HK-2 (cell line): Measurements from ENCODE around the gene LRP2.
"Not testable (repeated sequence)": the region's sequence is repeated elsewhere in the genome, so short reads cannot be mapped to it uniquely, and the experiment has no call there.

Experiments
- DNase-seq: peaks from one replicate; pipeline ENCODE4 v3.0.0-alpha.2; 2018; ENCODE audit not compliant: unreplicated experiment

The LRP2 gene

GRCh38 chr2:169348321-169349024 is 13.9 kb downstream of the LRP2 start:
- DNase-seq: no peak

- DNase-seq: no peak
These were observed 16.6 kb downstream of the LRP2 start for GRCh38 chr2:169345486-169346437.

DNA sequence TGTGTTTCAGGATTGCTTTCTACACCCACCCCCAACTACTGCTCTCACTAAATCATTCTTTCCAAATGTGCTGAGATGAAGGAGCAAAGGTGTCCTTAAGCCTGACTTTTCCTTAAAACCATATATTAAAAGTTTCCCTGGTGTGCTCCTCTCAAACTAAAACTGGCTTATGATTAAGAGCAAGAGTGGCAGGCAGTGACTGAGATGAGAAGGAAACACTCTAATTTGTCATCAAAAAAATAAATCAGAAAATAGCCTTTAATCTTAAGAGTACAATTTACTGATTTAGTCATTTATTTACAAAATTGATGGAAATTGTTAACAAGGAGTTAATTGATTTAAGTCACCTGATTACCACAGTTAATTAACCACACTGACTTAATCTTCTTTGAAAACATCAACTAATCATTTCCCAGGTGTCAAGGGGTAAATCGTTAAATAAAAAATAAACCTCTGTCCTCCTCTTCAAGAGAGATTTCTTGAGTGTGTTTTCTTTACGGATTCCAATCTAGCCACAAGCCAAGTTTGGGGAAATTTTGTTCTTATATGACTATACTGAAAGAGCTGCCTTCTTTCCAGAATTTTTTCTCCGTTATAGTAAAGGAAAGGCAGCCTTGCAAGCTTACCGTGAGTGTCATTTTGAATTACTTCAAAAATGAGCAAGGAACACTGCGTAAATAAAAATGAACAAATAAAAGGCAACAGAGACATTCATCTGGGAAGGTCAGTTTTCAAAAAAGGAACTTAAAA is 17.4 kb downstream of the LRP2 start:
- no peak for DNase-seq

DNA sequence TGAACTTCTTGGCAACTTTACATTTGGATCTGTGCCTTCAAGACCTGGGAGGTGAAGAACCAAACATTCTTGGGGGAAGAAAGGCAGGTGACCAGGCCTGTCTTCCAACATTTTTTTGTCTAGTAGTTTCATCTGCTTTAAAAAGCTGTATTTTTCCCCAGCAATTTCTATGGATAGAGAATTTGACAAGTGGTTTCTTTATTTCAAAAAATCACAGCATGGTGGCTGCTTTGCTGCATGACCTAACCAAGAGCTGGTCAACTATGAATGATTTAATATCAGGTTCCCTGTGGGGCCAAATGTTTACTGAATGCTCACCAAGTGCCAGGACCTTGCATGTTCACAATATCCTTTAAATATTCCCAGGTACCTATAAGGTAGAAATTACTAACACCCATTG is 19.1 kb downstream of the LRP2 start:
- DNase-seq: no peak

- DNase-seq: no peak
These were observed 22.7 kb downstream of the LRP2 start for GRCh38 chr2:169339657-169340056.

- no peak for DNase-seq
These were observed 25.6 kb downstream of the LRP2 start for GRCh38 chr2:169336695-169337094.

DNA sequence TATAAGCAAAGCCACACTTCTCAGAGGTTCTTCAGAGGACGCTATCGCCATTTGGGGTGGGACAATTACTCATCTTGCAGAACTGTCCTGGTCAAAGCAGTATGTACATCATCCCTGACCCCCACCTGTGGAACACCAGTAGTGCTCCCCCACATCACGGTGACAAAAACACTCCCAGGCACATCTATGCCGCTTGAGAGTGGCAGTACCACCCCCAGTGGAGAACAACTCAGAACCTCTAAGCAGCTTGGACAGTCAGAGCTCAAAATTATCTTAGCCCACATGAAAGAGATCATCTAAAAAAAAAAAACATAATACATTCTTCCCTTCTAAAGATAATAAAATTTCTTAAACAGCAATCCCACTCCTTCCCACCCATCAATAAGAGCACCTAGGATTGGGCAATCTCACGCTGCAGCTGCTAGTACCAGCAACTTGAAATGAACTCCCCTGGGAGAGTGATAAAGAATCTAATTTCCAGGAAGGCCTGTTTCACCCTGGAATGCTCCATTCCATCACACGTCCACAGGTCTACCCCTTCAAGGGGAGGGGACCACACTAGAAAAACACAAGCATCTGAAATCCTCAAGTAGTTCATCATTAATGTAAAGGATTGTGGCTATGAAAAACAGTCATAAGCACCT is 31.7 kb downstream of the LRP2 start:
- DNase-seq: no peak

DNA sequence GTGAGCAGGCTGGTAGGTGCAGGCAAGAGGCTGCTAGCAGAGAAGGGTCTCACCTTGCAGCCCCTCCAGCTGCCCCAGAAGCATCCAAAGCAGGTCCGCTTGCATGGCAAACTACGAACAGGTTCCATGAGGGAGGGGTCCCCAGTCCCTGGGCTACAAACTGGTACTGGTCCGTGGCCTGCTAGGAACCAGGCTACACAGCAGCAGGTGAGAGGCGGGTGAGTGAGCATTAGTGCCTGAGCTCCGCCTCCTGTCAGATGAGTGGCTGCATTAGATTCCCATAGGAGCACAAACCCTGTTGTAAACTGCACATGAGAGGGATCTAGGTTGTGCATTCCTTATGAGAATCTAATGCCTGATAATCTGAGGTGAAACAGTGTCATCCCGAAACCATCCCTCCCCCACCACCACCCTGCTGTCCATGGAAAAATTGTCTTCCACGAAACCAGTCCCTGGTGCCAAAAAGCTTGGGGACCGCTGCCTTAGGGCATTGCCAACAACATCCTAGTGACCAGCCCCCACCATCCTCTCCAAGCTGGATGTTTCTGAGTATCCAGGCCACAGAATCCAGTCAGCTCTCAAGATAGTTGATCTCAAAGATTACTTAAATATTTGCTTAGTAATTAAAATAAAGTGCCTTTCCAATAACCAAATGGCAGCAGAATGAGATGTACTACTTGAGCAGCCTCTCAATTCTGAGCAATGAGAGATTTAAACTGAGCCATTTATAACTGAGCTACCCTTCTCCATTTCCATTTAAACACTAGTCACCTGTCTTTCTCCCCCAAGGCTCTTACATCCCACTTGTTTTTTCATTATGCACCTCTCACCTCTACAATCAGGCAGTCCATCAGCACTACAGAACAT is 32.4 kb downstream of the LRP2 start:
- no peak for DNase-seq

- no peak for DNase-seq
These were observed 33.5 kb downstream of the LRP2 start for GRCh38 chr2:169328785-169329184.

- DNase-seq: not testable (repeated sequence)
These were observed 34.5 kb downstream of the LRP2 start for GRCh38 chr2:169327837-169328236.

GRCh38 chr2:169325886-169326285 is 36.4 kb downstream of the LRP2 start:
- not testable (repeated sequence) for DNase-seq

GRCh38 chr2:169324581-169325260 is 37.6 kb downstream of the LRP2 start:
- no peak for DNase-seq

GRCh38 chr2:169323841-169324240 is 38.5 kb downstream of the LRP2 start:
- no peak for DNase-seq

DNA sequence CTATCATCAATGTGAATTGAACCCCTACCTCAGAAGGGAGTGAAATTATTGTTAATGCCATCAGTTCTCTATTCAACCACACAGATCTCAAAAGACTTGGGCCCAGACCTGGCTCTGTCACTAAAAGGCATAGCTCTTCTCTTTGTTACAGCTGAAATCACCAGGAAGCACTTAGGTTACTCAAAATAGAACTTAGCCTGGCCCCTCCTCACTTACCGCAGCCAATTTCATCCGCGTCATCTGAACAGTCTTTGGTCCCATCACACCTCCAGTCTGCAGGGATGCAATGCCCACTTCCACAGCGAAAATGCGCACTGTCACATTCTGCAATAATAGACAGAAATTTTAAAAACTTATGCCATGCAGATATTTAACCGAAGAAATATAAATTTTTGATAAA is 41.8 kb downstream of the LRP2 start:
- no peak for DNase-seq

- no peak for DNase-seq
These were observed 47.0 kb downstream of the LRP2 start for GRCh38 chr2:169315357-169315756.

GRCh38 chr2:169308349-169308748 is 54.0 kb downstream of the LRP2 start:
- DNase-seq: not testable (repeated sequence)

- DNase-seq: not testable (repeated sequence)
These were observed 57.6 kb downstream of the LRP2 start for GRCh38 chr2:169304689-169305088.

GRCh38 chr2:169303579-169304305 is 58.6 kb downstream of the LRP2 start:
- DNase-seq: no peak

- DNase-seq: no peak
These were observed 60.0 kb downstream of the LRP2 start for GRCh38 chr2:169302364-169302763.
